Omental fat pad (tissue), 4 donors: ENCODE measurements around the gene SHOC2. TPM values are rescaled to one million over a fixed set of nuclear protein-coding genes. Genes with fewer than 3 reads are reported as not detected.

Experiments
- ATAC-seq: fragments of 150-250 bp; one replicate; pipeline ENCODE4 v1.9.1; 2016; ENCODE audit warnings: mild to moderate bottlenecking, moderate library complexity; ENCODE audit not compliant: low FRiP score
- DNase-seq: peaks from one replicate; pipeline ENCODE4 v3.0.0-alpha.2; 2019; ENCODE audit warnings: low spot score
- total RNA-seq, 4 donors: library from RNA; depleted of rRNA; stranded (reverse); fragments of >200 nt; gene quantifications; one replicate each; pipeline ENCODE4 v1.1.0, GENCODE V29; 2016
- TF ChIP-seq, protein P1 (sequence below), 3 donors: fragments of 450-650 bp; IDR thresholded peaks; one replicate each; pipeline ENCODE4 v1.5.1; 2016 to 2017; ENCODE audit warnings: antibody characterized with exemption in 3 of 3, mild to moderate bottlenecking in 3 of 3, moderate library complexity in 2 of 3

The SHOC2 gene
- total RNA-seq, 4 donors from 2014 or later: 52.4 to 73.6 (median 67.6) TPM

DNA sequence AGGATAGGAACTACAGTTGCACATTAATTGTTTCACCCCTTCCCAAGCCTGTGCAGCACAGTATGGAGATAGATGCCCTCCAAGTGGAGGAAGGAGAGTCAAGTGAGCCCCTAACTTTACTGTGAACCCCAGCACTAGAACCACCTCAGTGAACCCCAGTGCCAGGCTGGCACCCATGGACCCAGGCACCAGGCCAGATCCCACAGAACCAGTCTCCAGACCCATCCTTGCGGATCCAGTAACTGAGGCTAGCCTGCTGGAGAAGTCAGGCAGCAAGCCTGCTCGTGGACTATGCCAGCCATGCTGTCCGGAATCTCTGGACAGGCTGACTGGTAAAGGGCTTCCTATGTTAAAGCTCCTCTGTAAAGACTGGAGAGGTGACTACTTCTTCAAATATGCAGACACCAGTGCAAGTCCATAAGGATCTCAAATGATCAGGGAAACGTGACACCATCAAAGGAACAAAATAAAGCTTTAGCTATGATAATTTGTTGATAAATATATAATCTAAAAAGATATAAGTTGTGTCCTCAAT, 27.7 kb downstream of the SHOC2 start:
- ATAC-seq (no peak), DNase-seq (no peak)
- TF ChIP-seq, protein P1, sequence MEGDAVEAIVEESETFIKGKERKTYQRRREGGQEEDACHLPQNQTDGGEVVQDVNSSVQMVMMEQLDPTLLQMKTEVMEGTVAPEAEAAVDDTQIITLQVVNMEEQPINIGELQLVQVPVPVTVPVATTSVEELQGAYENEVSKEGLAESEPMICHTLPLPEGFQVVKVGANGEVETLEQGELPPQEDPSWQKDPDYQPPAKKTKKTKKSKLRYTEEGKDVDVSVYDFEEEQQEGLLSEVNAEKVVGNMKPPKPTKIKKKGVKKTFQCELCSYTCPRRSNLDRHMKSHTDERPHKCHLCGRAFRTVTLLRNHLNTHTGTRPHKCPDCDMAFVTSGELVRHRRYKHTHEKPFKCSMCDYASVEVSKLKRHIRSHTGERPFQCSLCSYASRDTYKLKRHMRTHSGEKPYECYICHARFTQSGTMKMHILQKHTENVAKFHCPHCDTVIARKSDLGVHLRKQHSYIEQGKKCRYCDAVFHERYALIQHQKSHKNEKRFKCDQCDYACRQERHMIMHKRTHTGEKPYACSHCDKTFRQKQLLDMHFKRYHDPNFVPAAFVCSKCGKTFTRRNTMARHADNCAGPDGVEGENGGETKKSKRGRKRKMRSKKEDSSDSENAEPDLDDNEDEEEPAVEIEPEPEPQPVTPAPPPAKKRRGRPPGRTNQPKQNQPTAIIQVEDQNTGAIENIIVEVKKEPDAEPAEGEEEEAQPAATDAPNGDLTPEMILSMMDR (IDR thresholded peaks at IDR 0.05): no peak

DNA sequence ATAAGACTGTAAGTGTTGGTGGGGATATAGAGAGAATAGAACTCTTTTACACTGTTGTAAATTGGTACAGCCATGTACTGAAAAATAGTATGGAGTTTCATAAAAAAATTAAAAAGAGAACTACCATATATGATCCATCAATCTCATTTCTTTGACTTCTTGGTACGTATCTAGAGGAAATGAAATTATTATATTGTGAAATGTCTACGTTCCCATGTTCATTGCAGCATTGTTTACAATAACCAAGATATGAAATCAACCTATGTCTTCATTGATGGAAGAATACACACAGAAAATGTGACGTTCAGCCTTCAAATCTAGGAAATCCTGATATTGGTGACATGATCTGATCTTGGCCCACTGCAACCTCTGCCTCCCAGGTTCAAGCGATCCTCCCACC, 32.0 kb downstream of the SHOC2 start:
- TF ChIP-seq, protein P1 (IDR thresholded peaks at IDR 0.05): no peak
- ATAC-seq (no peak), DNase-seq (no peak)

DNA sequence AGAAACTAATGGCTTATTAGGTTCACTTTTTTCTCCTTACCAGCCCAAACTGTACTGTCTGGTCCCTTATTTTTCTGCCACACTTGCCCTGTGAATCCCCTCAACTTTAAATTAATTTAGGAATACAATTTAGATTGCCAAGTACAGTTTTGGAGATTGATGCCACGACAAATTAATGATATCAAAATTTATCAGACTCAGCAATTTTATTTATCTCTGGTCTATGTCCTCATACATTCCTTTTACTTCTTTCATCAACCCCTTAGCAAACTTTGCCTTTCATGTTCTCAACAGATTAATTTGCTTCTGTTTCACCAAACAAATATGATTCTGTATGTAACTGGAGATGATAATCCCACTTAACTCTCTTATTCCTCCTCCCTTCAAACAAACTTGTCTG, 38.2 kb downstream of the SHOC2 start:
- DNase-seq: no peak
- ATAC-seq: no peak
- TF ChIP-seq, protein P1 (IDR thresholded peaks at IDR 0.05): no peak

DNA sequence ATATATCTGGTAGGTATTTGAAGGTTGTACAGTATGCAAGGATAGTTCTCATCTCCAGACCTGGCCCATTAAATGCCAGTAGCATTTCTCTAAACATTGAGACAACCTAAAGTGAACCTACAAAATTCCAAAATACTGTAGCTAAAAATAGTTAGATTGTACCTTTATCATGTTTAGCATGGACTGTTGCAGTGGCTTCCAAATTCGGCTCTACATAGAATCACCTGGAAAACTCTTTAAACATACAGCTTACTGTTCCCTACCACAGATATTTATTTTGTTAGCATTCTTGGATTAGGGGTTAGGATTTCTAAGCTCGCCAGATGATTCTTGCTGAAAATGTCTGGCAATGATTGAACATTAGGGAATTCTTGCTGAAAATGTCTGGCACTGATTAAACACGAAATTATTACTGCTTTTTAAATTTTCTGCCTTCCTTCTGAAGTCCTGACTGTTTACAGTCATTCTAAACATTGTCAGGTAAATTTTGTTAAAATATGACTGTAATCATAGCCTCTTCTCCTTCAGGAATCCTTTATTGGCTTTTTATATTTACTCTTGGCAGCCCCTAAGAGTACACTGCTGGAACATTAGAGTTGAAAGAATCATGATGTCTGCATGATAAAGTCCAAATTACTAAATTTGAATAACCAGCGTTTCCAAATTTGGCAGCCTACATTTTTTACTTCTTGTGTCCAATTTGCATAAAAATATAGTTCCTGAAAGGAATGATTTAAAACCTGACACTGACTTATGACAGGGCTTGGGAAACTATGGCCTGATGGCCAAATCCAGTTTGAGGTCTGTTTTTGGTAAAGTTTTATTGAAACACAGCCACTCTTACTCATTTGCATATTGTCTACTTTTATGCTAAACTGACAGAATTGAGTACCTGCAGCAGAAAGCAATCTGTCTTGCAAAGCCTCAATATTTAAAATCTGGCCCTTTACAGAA, 40.3 kb downstream of the SHOC2 start:
- ATAC-seq: no peak
- TF ChIP-seq, protein P1 (IDR thresholded peaks at IDR 0.05): no peak
- DNase-seq: no peak

DNA sequence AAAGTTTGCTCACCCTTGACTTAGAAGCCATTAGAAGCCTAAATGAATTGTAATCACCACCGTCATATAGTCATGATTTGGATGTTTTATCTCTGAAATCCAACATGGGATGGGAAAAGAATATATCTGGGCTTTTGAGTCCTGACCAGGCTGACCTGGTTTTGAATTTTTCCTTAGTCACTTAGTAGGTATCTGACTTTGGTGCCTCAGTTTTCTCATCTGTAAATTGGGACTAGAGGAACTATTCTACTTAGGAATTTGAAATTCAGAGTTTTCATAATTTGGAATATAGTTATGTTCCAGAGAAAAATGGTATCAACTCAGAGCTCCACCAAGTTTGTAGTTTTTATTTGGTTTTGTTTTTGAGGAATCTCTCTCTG, 40.9 kb downstream of the SHOC2 start:
- DNase-seq: no peak
- no peak for ATAC-seq
- TF ChIP-seq, protein P1 (IDR thresholded peaks at IDR 0.05): no peak

DNA sequence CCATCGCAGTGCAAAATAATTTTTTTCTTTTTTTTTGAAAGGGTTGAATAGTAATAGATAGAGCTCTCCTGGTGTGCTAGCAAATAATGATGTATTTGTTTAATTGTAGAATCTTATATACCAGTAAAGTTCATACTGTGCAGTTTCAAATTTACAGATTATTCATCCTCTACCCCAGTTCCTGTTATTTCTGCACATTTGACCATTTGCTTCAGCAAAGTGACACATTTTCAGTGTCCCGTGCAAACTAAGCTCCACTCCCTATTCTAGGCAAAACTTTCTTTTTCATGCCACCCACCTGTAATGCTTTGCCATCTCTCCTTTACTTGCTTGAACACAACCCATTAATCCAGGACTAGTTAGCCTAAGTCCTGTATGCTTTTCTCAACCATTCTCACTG, 43.0 kb downstream of the SHOC2 start:
- DNase-seq: no peak
- TF ChIP-seq, protein P1 (IDR thresholded peaks at IDR 0.05): no peak
- no peak for ATAC-seq

DNA sequence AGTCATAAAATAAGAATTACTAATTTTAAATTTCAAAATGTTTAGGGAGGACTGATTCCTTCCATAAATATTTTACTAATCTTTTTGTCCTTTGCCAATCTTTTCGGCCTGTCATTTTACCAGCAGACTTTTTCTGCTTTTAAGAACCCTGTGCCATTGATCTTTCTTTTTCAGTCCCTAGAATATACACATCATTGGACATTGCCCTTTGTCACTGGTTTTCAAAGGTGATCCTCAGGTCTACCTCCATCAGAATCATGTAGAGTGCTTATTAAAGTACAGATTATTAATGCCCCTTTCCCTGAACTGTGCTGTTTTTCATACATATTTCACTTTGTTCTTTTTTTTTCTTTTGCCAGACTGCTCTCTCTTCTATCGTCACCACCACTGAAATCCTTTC, 43.8 kb downstream of the SHOC2 start:
- DNase-seq (no peak), ATAC-seq (no peak)
- TF ChIP-seq, protein P1 (IDR thresholded peaks at IDR 0.05): no peak
